Activated CD4-positive, alpha-beta T cell treated with anti-CD3 and anti-CD28 coated beads for 24 hours (primary cell): ENCODE measurements around the gene NRXN3.

Experiments
- DNase-seq, 2 donors: peaks; one replicate each; pipeline ENCODE4 v3.0.0-alpha.2; 2020; ENCODE audit warnings: low read depth in 2 of 2

NRXN3 gene

GRCh38 chr14:78790271-78790670, 620.1 kb downstream of the NRXN3 start:
- no peak for DNase-seq

- DNase-seq: no peak
These were observed 628.6 kb downstream of the NRXN3 start for GRCh38 chr14:78798757-78799156.

- no peak for DNase-seq
These were observed 635.4 kb downstream of the NRXN3 start for GRCh38 chr14:78805570-78805969.

- DNase-seq: no peak
These were observed 652.9 kb downstream of the NRXN3 start for GRCh38 chr14:78823035-78823434.

- DNase-seq: no peak
These were observed 653.3 kb downstream of the NRXN3 start for GRCh38 chr14:78823516-78823915.

GRCh38 chr14:78829274-78829673, 659.1 kb downstream of the NRXN3 start:
- DNase-seq: no peak

GRCh38 chr14:78834766-78835451, 664.7 kb downstream of the NRXN3 start:
- DNase-seq: no peak

GRCh38 chr14:78835909-78836308, 665.7 kb downstream of the NRXN3 start:
- no peak for DNase-seq

- DNase-seq: no peak
These were observed 666.6 kb downstream of the NRXN3 start for GRCh38 chr14:78836777-78837176.

- DNase-seq: no peak
These were observed 668.8 kb downstream of the NRXN3 start for GRCh38 chr14:78838959-78839358.

GRCh38 chr14:78840898-78841297, 670.7 kb downstream of the NRXN3 start:
- DNase-seq: no peak

- no peak for DNase-seq
These were observed 677.6 kb downstream of the NRXN3 start for GRCh38 chr14:78847801-78848200.

- peak in 1 of 2 donors; percentile 0 for DNase-seq
These were observed 678.2 kb downstream of the NRXN3 start for GRCh38 chr14:78848234-78848820.

- no peak for DNase-seq
These were observed 679.8 kb downstream of the NRXN3 start for GRCh38 chr14:78849952-78850351.

- no peak for DNase-seq
These were observed 681.0 kb downstream of the NRXN3 start for GRCh38 chr14:78851189-78851588.

- no peak for DNase-seq
These were observed 681.9 kb downstream of the NRXN3 start for GRCh38 chr14:78852040-78852439.

GRCh38 chr14:78857974-78858373, 687.8 kb downstream of the NRXN3 start:
- DNase-seq: no peak

- DNase-seq: no peak
These were observed 693.0 kb downstream of the NRXN3 start for GRCh38 chr14:78863143-78863542.

GRCh38 chr14:78872837-78873236, 702.7 kb downstream of the NRXN3 start:
- DNase-seq: no peak

- no peak for DNase-seq
These were observed 703.4 kb downstream of the NRXN3 start for GRCh38 chr14:78873581-78873980.

GRCh38 chr14:78875049-78875448, 704.9 kb downstream of the NRXN3 start:
- DNase-seq: no peak

- DNase-seq: no peak
These were observed 715.7 kb downstream of the NRXN3 start for GRCh38 chr14:78885884-78886283.

GRCh38 chr14:78897443-78897842, 727.3 kb downstream of the NRXN3 start:
- DNase-seq: no peak
